H9 (cell line): ENCODE data around the gene MUSK. TPM values are rescaled to one million over a fixed set of nuclear protein-coding genes. Genes with fewer than 3 reads are reported as not detected.

Experiments
- DNase-seq: peaks from one replicate; pipeline ENCODE4 v3.0.0-alpha.2; 2017
- H2AFZ ChIP-seq: one replicate; pipeline ENCODE4 v1.6.1; 2013; ENCODE audit warnings: mild to moderate bottlenecking, low read length, control low read depth, moderate library complexity
- H2AK5ac ChIP-seq: 2 replicates; pipeline ENCODE4 v1.6.1; 2013; ENCODE audit warnings: low read length, control low read depth, mixed read lengths; ENCODE audit not compliant: insufficient read length
- H2BK120ac ChIP-seq: one replicate; pipeline ENCODE4 v1.6.1; 2013; ENCODE audit warnings: low read depth, mild to moderate bottlenecking, low read length, control low read depth, inconsistent platforms; ENCODE audit not compliant: poor library complexity, severe bottlenecking
- H2BK12ac ChIP-seq: 2 replicates; pipeline ENCODE4 v1.6.1; 2013; ENCODE audit warnings: low read length, control low read depth, mixed read lengths, low read depth; ENCODE audit not compliant: insufficient read length
- H2BK15ac ChIP-seq: 2 replicates; pipeline ENCODE4 v1.6.1; 2013; ENCODE audit warnings: low read depth, low read length, control low read depth
- H2BK20ac ChIP-seq: one replicate; pipeline ENCODE4 v1.6.1; 2013; ENCODE audit warnings: low read depth, mild to moderate bottlenecking, low read length, control low read depth, inconsistent platforms; ENCODE audit not compliant: poor library complexity, severe bottlenecking
- H2BK5ac ChIP-seq: 2 replicates; pipeline ENCODE4 v1.6.1; 2013; ENCODE audit warnings: low read length, control low read depth, mixed read lengths; ENCODE audit not compliant: insufficient read length
- H3K14ac ChIP-seq: 2 replicates; pipeline ENCODE4 v1.6.1; 2013; ENCODE audit warnings: low read length, control low read depth; ENCODE audit not compliant: insufficient read depth
- H3K18ac ChIP-seq: 2 replicates; pipeline ENCODE4 v1.6.1; 2013; ENCODE audit warnings: low read depth, mild to moderate bottlenecking, mixed read lengths, low read length, control low read depth; ENCODE audit not compliant: insufficient read length
- H3K23ac ChIP-seq: 2 replicates; pipeline ENCODE4 v1.6.1; 2013; ENCODE audit warnings: low read length, control low read depth, mixed read lengths, low read depth; ENCODE audit not compliant: insufficient read length
- H3K23me2 ChIP-seq: 2 replicates; pipeline ENCODE4 v1.6.1; 2013; ENCODE audit warnings: low read depth, mild to moderate bottlenecking, mixed read lengths, low read length, control low read depth; ENCODE audit not compliant: insufficient read length, poor library complexity, severe bottlenecking
- H3K27ac ChIP-seq: 2 replicates; pipeline ENCODE4 v1.5.1; 2013; ENCODE audit warnings: low read length, control low read depth, mixed read lengths, low read depth; ENCODE audit not compliant: insufficient read length
- H3K27me3 ChIP-seq: 2 replicates; pipeline ENCODE4 v1.6.1; 2013; ENCODE audit warnings: low read length, control low read depth, inconsistent platforms; ENCODE audit not compliant: insufficient read depth
- H3K4ac ChIP-seq: 2 replicates; pipeline ENCODE4 v1.6.1; 2013; ENCODE audit warnings: low read depth, mild to moderate bottlenecking, control low read depth, inconsistent platforms, low read length, moderate library complexity
- H3K4me1 ChIP-seq: 2 replicates; pipeline ENCODE4 v1.6.1; 2013; ENCODE audit warnings: low read length, control low read depth, inconsistent platforms; ENCODE audit not compliant: insufficient read depth
- H3K4me2 ChIP-seq: 2 replicates; pipeline ENCODE4 v1.6.1; 2013; ENCODE audit warnings: low read length, control low read depth, mixed read lengths; ENCODE audit not compliant: insufficient read length, insufficient read depth
- H3K56ac ChIP-seq: 2 replicates; pipeline ENCODE4 v1.6.1; 2013; ENCODE audit warnings: low read depth, mild to moderate bottlenecking, mixed read lengths, low read length, control low read depth; ENCODE audit not compliant: insufficient read length
- H3K79me1 ChIP-seq: 2 replicates; pipeline ENCODE4 v1.6.1; 2013; ENCODE audit warnings: low read depth, mild to moderate bottlenecking, moderate library complexity, low read length, control low read depth, inconsistent platforms; ENCODE audit not compliant: insufficient read depth, poor library complexity, severe bottlenecking
- H3K79me2 ChIP-seq: 2 replicates; pipeline ENCODE4 v1.6.1; 2013; ENCODE audit warnings: low read length, control low read depth, inconsistent platforms; ENCODE audit not compliant: insufficient read depth
- H3K9ac ChIP-seq: 2 replicates; pipeline ENCODE4 v1.6.1; 2013; ENCODE audit warnings: low read length, control low read depth, mixed read lengths; ENCODE audit not compliant: insufficient read length; ENCODE audit errors: extremely low read depth
- H3K9me3 ChIP-seq: one replicate; pipeline ENCODE4 v1.6.1; 2013; ENCODE audit warnings: low read depth, low read length, inconsistent platforms; ENCODE audit not compliant: control insufficient read depth
- H3T11ph ChIP-seq: one replicate; pipeline ENCODE4 v1.6.1; 2013; ENCODE audit warnings: mild to moderate bottlenecking, low read length, control low read depth, inconsistent platforms
- H4K20me1 ChIP-seq: one replicate; pipeline ENCODE4 v1.6.1; 2013; ENCODE audit not compliant: control insufficient read depth, insufficient read length, insufficient read depth
- H4K5ac ChIP-seq: 2 replicates; pipeline ENCODE4 v1.6.1; 2013; ENCODE audit warnings: low read depth, mild to moderate bottlenecking, mixed read lengths, low read length, control low read depth; ENCODE audit not compliant: insufficient read length
- H4K8ac ChIP-seq: replicated peaks from 2 replicates; pipeline ENCODE4 v1.6.1; 2013; ENCODE audit warnings: low read length, control low read depth, mixed read lengths, low read depth; ENCODE audit not compliant: insufficient read length
- H4K91ac ChIP-seq: 2 replicates; pipeline ENCODE4 v1.6.1; 2013; ENCODE audit warnings: low read depth, mild to moderate bottlenecking, moderate library complexity, mixed read lengths, low read length, control low read depth; ENCODE audit not compliant: insufficient read length
- H3K27ac Mint-ChIP-seq, 3 experiments: 2 replicates in 2 of 3; 3 replicates in 1 of 3; pipeline ENCODE4 v1.8.0; 2020 to 2021; ENCODE audit warnings: mixed read lengths in 3 of 3, mild to moderate bottlenecking in 1 of 3, moderate library complexity in 1 of 3
- H3K27me3 Mint-ChIP-seq: 2 replicates; pipeline ENCODE4 v1.8.0; 2021; ENCODE audit warnings: low read depth, mild to moderate bottlenecking, moderate library complexity, mixed read lengths
- H3K36me3 Mint-ChIP-seq, 3 experiments: 2 replicates in 2 of 3; 3 replicates in 1 of 3; pipeline ENCODE4 v1.8.0; 2020 to 2021; ENCODE audit warnings: low read depth in 3 of 3, mixed read lengths in 3 of 3; ENCODE audit not compliant: insufficient read depth in 1 of 3
- H3K4me1 Mint-ChIP-seq, 2 experiments: 2 replicates each; pipeline ENCODE4 v1.8.0; 2020; ENCODE audit warnings: mixed read lengths in 2 of 2
- H3K4me3 Mint-ChIP-seq, 2 experiments: 2 replicates in 1 of 2; 3 replicates in 1 of 2; pipeline ENCODE4 v1.8.0; 2020 to 2021; ENCODE audit warnings: mild to moderate bottlenecking in 2 of 2, mixed read lengths in 2 of 2, moderate library complexity in 1 of 2
- H3K9me3 Mint-ChIP-seq, 2 experiments: 2 replicates in 1 of 2; 3 replicates in 1 of 2; pipeline ENCODE4 v1.8.0; 2020; ENCODE audit warnings: mild to moderate bottlenecking in 2 of 2, mixed read lengths in 2 of 2, moderate library complexity in 1 of 2
- WGBS: extraction: QIAGEN DNeasy Blood & Tissue Kit; methylation state at CpG from one replicate; pipeline ENCODE4 v1.1.7; 2013; ENCODE audit warnings: missing lambda C conversion rate, low lambda C conversion rate, mixed read lengths; ENCODE audit not compliant: insufficient read length; ENCODE audit errors: extremely low coverage; 5-methylcytosine and 5-hydroxymethylcytosine counted together
- total RNA-seq: library from RNA; stranded (reverse); gene quantifications from 2 replicates; pipeline ENCODE4 v1.2.1, GENCODE V29; 2021
- TF ChIP-seq, protein P1 (sequence below): fragments of 200-600 bp; sonication (generic); conservative IDR thresholded peaks from 3 replicates; pipeline ENCODE4 v1.8.0; 2021; ENCODE audit warnings: antibody characterized with exemption, mild to moderate bottlenecking

The MUSK gene
- total RNA-seq, 1 experiment from 2014 or later = not detected

DNA sequence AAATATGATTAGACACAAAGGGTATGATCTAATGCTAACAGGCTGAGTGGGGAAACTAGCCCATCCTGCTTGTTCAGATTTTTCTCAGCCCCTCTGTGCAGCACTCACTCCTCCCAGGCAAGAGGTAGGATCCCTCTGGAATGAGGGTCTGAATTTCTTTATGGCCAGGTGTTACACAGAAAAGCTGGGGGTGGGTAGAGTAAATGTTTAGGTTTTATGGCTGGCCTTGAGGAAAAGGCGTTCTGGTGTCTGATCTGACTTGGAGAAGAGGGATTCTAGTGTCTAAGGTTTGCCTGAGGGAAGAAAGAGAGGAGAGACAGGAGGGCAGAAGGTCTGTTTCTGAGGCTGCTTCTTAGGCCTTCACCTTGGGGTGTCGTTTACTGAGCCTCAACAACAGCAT, 97.3 kb downstream of the MUSK start:
- H3K27ac Mint-ChIP-seq = peak overlapping the region in 2 of 3 experiments; percentile 7 to 26; a peak in 4 of 7 replicates
- Histone ChIP-seq H3K27ac (no peak overlapping the region), H3K9me3 (no peaks in the 10 kb centered on the region), H2AK5ac (no peak overlapping the region), H3K4ac (no peak overlapping the region), H2BK5ac (no peak overlapping the region), H3K23ac (no peak overlapping the region), H3K56ac (no peak overlapping the region), H3K9ac (no peak overlapping the region), H2BK12ac (no peak overlapping the region), H4K5ac (no peak overlapping the region), H3K23me2 (no peaks in the 10 kb centered on the region), H2BK120ac (no peak overlapping the region), H3K27me3 (no peaks in the 10 kb centered on the region), H4K8ac (no peak overlapping the region), H3K4me1 (no peaks in the 10 kb centered on the region), H3K18ac (no peak overlapping the region), H4K20me1 (no peaks in the 10 kb centered on the region), H2BK15ac (no peak overlapping the region), H3K4me2 (no peak overlapping the region), H3K14ac (no peak overlapping the region), H3T11ph (no peak overlapping the region), H2AFZ (no peak overlapping the region), H3K79me1 (no peaks in the 10 kb centered on the region), H3K79me2 (no peaks in the 10 kb centered on the region), H2BK20ac (no peak overlapping the region), H4K91ac (no peak overlapping the region)
- no peaks in the 10 kb centered on the region for H3K36me3 Mint-ChIP-seq
- no peaks in the 10 kb centered on the region for H3K9me3 Mint-ChIP-seq
- H3K4me3 Mint-ChIP-seq = no peak overlapping the region
- DNase-seq = no peak
- no peaks in the 10 kb centered on the region for H3K27me3 Mint-ChIP-seq
- H3K4me1 Mint-ChIP-seq = no peaks in the 10 kb centered on the region; a peak in 2 of 4 replicates
- no CpG with 5 or more reads among the region's 2 CpGs for WGBS
- TF ChIP-seq, protein P1, sequence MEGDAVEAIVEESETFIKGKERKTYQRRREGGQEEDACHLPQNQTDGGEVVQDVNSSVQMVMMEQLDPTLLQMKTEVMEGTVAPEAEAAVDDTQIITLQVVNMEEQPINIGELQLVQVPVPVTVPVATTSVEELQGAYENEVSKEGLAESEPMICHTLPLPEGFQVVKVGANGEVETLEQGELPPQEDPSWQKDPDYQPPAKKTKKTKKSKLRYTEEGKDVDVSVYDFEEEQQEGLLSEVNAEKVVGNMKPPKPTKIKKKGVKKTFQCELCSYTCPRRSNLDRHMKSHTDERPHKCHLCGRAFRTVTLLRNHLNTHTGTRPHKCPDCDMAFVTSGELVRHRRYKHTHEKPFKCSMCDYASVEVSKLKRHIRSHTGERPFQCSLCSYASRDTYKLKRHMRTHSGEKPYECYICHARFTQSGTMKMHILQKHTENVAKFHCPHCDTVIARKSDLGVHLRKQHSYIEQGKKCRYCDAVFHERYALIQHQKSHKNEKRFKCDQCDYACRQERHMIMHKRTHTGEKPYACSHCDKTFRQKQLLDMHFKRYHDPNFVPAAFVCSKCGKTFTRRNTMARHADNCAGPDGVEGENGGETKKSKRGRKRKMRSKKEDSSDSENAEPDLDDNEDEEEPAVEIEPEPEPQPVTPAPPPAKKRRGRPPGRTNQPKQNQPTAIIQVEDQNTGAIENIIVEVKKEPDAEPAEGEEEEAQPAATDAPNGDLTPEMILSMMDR = no peak
